Thyroid gland (tissue), 4 donors: ENCODE data around the gene CMTM8. TPM values are rescaled to one million over a fixed set of nuclear protein-coding genes. Genes with fewer than 3 reads are reported as not detected.

ENCODE experiments used
- DNase-seq, 2 donors: peaks; one replicate each; pipeline ENCODE4 v3.0.0-alpha.2; 2019
- H3K27ac ChIP-seq, 3 donors: fragments of 200-600 bp; sonication (generic); 1 replicate in 2 of 3; 2 replicates in 1 of 3; pipeline ENCODE4 v1.5.1; 2016 to 2019; ENCODE audit warnings: mild to moderate bottlenecking in 1 of 3, moderate library complexity in 1 of 3
- H3K27me3 ChIP-seq: fragments of 200-600 bp; sonication (generic); one replicate; pipeline ENCODE4 v1.5.1; 2019
- H3K36me3 ChIP-seq, 2 donors: fragments of 200-600 bp; sonication (generic); one replicate each; pipeline ENCODE4 v1.5.1; 2016 to 2019
- H3K4me1 ChIP-seq, 2 donors: fragments of 200-600 bp; sonication (generic); one replicate each; pipeline ENCODE4 v1.5.1; 2017 to 2019
- H3K4me3 ChIP-seq, 3 donors: fragments of 200-600 bp; sonication (generic); replicated peaks in 1 of 3; 1 replicate in 2 of 3; 2 replicates in 1 of 3; pipeline ENCODE4 v1.5.1; 2016; ENCODE audit warnings: mild to moderate bottlenecking in 1 of 3
- H3K9me3 ChIP-seq: fragments of 200-600 bp; sonication (generic); one replicate; pipeline ENCODE4 v1.5.1; 2017
- CTCF ChIP-seq, 6 experiments: fragments of 200-600 bp in 3 of 6; fragments of 450-650 bp in 3 of 6; sonication (generic) in 3 of 6; IDR thresholded peaks; one replicate each; pipeline ENCODE4 v1.5.1; 2016 to 2019; ENCODE audit warnings: antibody characterized with exemption in 6 of 6, mild to moderate bottlenecking in 2 of 6, inconsistent platforms in 1 of 6, moderate library complexity in 1 of 6
- POLR2A ChIP-seq, 2 donors: fragments of 450-650 bp; IDR thresholded peaks; one replicate each; pipeline ENCODE4 v1.6.1; 2017; ENCODE audit warnings: antibody characterized with exemption in 2 of 2, mild to moderate bottlenecking in 2 of 2, moderate library complexity in 1 of 2
- WGBS, 2 donors: methylation state at CpG; one replicate each; pipeline ENCODE4 v1.1.5; 2017; 5-methylcytosine and 5-hydroxymethylcytosine counted together
- intact Hi-C: fragments of 100-400 bp; cut with DNase I; formaldehyde crosslinking; loops from one replicate; pipeline ENCODE4 v1.15.1; 2023
- total RNA-seq, 4 donors: library from RNA; depleted of rRNA; stranded (reverse); fragments of >200 nt; gene quantifications; one replicate each; pipeline ENCODE4 v1.2.3, GENCODE V29; 2016

Gene CMTM8
- total RNA-seq, 4 donors from 2014 or later = 6.6 to 17.3 (median 11.0) TPM

GRCh38 chr3:32306072-32306471, 67.6 kb downstream of the CMTM8 start:
- Histone ChIP-seq H3K36me3 (no peaks in the 10 kb centered on the region), H3K27me3 (no peaks in the 10 kb centered on the region), H3K4me3 (no peak overlapping the region), H3K27ac (peak overlapping the region in 1 of 3 donors; percentile 88), H3K4me1 (peaks cover 51 to 52% of the 10 kb centered on the region in 2 donors), H3K9me3 (no peaks in the 10 kb centered on the region)
- 90 to 96% methylated on average over 3 of the region's 3 CpGs for WGBS, 2 donors
- TF ChIP-seq POLR2A (IDR thresholded peaks at IDR 0.05) (no peak), CTCF (IDR thresholded peaks at IDR 0.05) (no peak)
- intact Hi-C loops = no loop called here
- DNase-seq = no peak

GRCh38 chr3:32307591-32307990, 69.1 kb downstream of the CMTM8 start:
- TF ChIP-seq CTCF (IDR thresholded peaks at IDR 0.05) (no peak), POLR2A (IDR thresholded peaks at IDR 0.05) (no peak)
- peaks cover 41 to 43% of the 10 kb centered on the region in 2 donors for H3K4me1 ChIP-seq
- 56 to 75% methylated on average over 3 of the region's 3 CpGs for WGBS, 2 donors
- H3K27me3 ChIP-seq = no peaks in the 10 kb centered on the region
- H3K9me3 ChIP-seq = no peaks in the 10 kb centered on the region
- H3K4me3 ChIP-seq = no peak overlapping the region
- H3K27ac ChIP-seq = no peak overlapping the region
- no peaks in the 10 kb centered on the region for H3K36me3 ChIP-seq
- DNase-seq = peak; percentile 45 to 56
- intact Hi-C loops = no loop called here

- Histone ChIP-seq H3K27ac (peak overlapping the region in 1 of 3 donors; percentile 2), H3K36me3 (no peaks in the 10 kb centered on the region), H3K27me3 (no peaks in the 10 kb centered on the region), H3K4me3 (no peak overlapping the region), H3K9me3 (no peaks in the 10 kb centered on the region), H3K4me1 (peaks cover 35 to 37% of the 10 kb centered on the region in 2 donors)
- WGBS, 2 donors = 59 to 71% methylated on average over 4 of the region's 4 CpGs
- intact Hi-C loops = no loop called here
- TF ChIP-seq POLR2A (IDR thresholded peaks at IDR 0.05) (no peak), CTCF (IDR thresholded peaks at IDR 0.05) (no peak)
- DNase-seq = no peak
Measured at GRCh38 chr3:32308378-32308777, 69.9 kb downstream of the CMTM8 start.

- WGBS, 2 donors = 69 to 88% methylated on average over 3 to 5 of the region's 5 CpGs
- H3K27ac ChIP-seq = peak overlapping the region in 1 of 3 donors; percentile 0
- H3K27me3 ChIP-seq = no peaks in the 10 kb centered on the region
- no peak overlapping the region for H3K4me3 ChIP-seq
- no peak for TF ChIP-seq POLR2A (IDR thresholded peaks at IDR 0.05)
- TF ChIP-seq CTCF (IDR thresholded peaks at IDR 0.05) = no peak
- intact Hi-C loops = no loop called here
- DNase-seq = peak in 1 of 2 donors; percentile 29
- no peaks in the 10 kb centered on the region for H3K36me3 ChIP-seq
- peaks cover 22 to 33% of the 10 kb centered on the region in 2 donors for H3K4me1 ChIP-seq
- no peaks in the 10 kb centered on the region for H3K9me3 ChIP-seq
Measured at GRCh38 chr3:32309654-32310242, 71.3 kb downstream of the CMTM8 start.

- Histone ChIP-seq H3K27me3 (no peaks in the 10 kb centered on the region), H3K9me3 (no peaks in the 10 kb centered on the region), H3K36me3 (no peaks in the 10 kb centered on the region), H3K4me1 (peaks cover 19 to 30% of the 10 kb centered on the region in 2 donors), H3K4me3 (no peak overlapping the region), H3K27ac (peak overlapping the region in 1 of 3 donors; percentile 0)
- intact Hi-C loops = no loop called here
- TF ChIP-seq POLR2A (IDR thresholded peaks at IDR 0.05) (no peak), CTCF (IDR thresholded peaks at IDR 0.05) (no peak)
- 79 to 90% methylated on average over 5 of the region's 5 CpGs for WGBS, 2 donors
- no peak for DNase-seq
Measured at GRCh38 chr3:32310336-32310735, 71.9 kb downstream of the CMTM8 start.
